GM12865 (cell line): ENCODE measurements around the gene TEKT1.
"Not testable (repeated sequence)": the region's sequence is repeated elsewhere in the genome, so short reads cannot be mapped to it uniquely, and the experiment has no call there.

ENCODE experiments used
- DNase-seq: peaks from one replicate; pipeline ENCODE4 v3.0.0; 2010; ENCODE audit warnings: low read depth
- H3K4me3 ChIP-seq: 2 replicates; pipeline ENCODE4 v1.5.1; 2011; ENCODE audit warnings: mild to moderate bottlenecking, low read depth, low read length, control low read depth
- TF ChIP-seq, protein P1 (sequence below): IDR thresholded peaks from 2 replicates; pipeline ENCODE4 v1.5.1; 2011; ENCODE audit warnings: low read length, control low read depth, low read depth, inconsistent platforms; ENCODE audit not compliant: insufficient read depth; ENCODE audit errors: missing control alignments

Gene TEKT1

DNA sequence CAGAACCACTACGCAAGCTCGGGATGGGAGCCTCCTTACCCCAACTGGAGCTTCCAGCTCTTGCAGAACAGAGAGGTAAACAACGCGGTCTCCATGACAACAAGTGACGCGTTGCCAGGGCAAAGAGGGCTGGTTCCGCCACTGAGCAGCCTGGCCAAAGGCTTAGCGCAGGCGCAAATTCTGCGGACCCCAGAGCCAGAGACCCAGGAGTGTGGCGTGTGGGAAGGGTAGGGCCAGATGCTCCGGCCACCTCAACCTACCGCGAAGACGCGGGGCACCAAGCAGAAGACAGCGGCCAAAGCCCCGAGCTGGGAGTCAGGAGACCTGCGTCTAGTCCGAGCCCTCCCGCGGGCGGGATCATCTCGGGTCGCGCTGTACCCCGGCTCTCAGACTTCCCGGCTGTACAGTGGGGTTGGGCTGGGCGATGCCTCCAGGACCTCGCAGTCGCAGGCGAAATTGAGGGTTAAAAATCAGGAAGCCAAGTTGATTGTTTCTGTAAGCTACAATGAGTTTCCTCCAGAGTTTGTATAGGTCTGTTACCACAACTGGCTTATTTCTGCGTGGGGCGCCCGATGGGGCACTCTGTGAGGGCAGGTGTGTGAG, at the start of gene TEKT1:
TSS of gene TEKT1 (minus strand) at position 69 of the 603 bp plus-strand sequence. CDS start 1,353 bp downstream, outside the sequence.
- peak; percentile 59 for DNase-seq
- no peak within 1 kb of the TSS for H3K4me3 ChIP-seq
- TF ChIP-seq, protein P1, sequence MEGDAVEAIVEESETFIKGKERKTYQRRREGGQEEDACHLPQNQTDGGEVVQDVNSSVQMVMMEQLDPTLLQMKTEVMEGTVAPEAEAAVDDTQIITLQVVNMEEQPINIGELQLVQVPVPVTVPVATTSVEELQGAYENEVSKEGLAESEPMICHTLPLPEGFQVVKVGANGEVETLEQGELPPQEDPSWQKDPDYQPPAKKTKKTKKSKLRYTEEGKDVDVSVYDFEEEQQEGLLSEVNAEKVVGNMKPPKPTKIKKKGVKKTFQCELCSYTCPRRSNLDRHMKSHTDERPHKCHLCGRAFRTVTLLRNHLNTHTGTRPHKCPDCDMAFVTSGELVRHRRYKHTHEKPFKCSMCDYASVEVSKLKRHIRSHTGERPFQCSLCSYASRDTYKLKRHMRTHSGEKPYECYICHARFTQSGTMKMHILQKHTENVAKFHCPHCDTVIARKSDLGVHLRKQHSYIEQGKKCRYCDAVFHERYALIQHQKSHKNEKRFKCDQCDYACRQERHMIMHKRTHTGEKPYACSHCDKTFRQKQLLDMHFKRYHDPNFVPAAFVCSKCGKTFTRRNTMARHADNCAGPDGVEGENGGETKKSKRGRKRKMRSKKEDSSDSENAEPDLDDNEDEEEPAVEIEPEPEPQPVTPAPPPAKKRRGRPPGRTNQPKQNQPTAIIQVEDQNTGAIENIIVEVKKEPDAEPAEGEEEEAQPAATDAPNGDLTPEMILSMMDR: no peak

DNA sequence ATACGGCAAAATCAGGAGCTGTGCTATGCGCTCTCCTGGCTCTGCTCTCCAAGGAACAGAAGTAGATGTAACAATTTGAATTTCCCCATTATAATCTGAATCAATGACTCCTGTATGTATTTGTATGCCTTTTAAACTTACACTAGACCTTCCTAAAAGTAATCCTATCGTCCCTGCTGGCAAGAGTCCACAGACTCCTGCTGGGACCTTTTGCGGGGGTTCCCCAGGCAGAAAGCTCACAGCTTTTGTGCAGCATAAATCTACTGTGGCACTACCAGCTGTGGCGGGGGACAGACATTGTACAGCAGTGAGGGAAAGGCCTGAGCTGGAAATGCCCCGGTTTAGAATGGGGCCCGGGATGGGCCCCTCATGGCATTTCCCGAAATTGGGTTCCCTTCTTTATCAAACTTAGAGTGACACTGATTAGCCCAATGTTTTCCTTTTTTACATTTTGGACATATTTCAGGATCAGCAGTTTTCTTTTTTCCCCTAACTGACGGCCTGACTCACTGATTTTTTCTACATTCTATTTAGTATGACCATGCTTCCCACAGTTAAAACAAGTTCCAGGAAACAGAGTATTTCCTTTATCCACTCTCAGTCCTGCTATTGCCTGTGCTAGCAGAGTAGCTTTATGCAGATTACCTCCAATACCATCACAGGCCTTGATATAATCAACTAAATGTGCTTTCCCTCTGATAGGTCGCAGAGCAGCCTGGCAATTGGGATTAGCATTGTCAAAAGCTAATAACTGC, 47.9 kb upstream of the TEKT1 start:
- not testable (repeated sequence) for H3K4me3 ChIP-seq, DNase-seq

DNA sequence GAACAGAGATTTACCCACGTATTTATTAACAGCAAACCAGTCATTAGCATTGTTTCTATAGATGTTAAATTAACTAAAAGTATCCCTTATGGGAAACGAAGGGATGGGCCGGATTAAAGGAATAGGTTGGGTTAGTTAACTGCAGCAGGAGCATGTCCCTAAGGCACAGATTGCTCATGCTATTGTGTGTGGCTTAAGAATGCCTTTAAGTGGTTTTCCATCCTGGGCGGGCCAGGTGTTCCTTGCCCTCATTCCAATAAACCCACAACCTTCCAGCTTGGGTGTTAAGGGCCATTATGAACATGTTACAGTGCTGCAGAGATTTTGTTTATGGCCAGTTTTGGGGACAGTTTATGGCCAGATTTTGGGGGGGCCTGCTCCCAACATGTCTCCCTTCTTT, 43.7 kb upstream of the TEKT1 start:
- not testable (repeated sequence) for DNase-seq, H3K4me3 ChIP-seq

DNA sequence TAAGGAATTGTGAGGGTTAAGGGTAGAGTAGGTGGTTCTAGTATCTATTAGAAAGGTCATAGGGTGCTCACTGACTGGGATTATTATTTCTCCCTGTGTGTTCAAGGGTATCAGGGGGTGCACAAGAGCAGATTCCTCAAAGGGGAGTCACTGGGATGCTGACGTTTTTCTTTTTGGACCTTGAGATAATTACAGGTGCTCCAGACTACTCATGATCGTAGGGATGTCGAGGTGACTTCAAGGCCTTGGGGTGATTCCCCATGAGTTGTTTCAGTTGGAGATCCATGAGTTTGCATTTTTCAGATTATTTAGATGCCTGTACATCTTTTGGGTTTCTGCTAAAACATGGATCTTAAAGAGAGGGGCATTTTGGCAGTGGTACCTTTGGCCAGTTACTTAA, 41.4 kb upstream of the TEKT1 start:
- TF ChIP-seq, protein P1: no peak
- no peak for DNase-seq
- no peak overlapping the region for H3K4me3 ChIP-seq

DNA sequence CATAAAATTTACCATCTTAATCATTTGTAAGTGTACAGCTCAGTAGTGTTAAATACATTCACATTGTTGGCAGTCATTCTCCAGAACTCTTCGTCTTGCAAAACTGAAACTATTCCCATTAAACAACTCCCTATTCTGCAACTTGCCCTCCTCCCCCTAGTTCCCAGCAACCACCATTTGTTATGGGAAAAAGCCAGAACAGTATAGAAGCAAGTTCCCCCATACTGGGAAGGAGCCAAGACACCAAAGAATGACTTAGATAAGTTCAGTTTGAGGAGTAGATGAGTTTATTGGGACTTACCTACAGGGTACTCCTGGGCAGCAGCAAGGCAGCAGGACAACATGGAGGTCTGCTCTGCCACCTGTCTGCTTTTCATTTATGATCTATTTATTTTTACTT, 39.3 kb upstream of the TEKT1 start:
- TF ChIP-seq, protein P1: no peak
- DNase-seq: no peak
- H3K4me3 ChIP-seq: no peak overlapping the region

DNA sequence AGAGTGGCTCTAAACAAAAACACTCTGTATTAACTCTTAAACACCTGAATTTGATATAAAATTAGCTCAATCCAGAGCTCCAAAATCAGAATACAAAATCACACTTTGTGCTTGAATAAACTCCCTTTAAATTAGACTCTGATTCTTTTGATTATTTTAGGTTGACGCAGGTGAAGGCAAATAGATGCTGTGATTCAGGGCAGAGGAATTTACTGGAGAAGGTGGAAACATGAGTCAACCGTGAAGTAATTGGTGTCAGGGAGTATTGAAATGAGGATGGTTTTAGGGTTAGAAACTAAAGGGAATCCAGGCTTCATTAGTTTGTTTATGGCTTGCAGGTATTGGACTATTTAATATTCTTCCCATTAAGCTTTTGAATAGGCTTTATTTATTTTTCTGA, 37.1 kb upstream of the TEKT1 start:
- no peak for DNase-seq
- no peak overlapping the region for H3K4me3 ChIP-seq
- TF ChIP-seq, protein P1: no peak

DNA sequence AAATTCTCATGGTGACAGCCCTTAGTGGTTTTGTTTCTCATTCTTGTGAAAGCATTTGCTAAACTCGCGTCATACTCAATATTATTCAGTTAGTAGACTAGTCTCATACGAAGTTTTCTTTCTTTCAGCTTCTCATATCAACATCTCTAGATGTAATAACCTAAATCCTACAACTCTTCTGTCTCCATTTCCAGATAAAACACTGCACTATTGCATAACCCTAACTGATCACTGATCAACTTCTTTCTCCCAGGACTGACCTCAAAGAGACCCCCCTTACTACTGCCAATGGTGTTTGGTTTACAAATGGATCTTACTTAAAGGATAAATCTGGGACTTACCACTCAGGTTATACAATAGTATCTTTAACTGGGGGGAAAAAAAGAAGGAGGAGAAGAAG, 36.3 kb upstream of the TEKT1 start:
- no peak overlapping the region for H3K4me3 ChIP-seq
- TF ChIP-seq, protein P1: no peak
- DNase-seq: no peak

DNA sequence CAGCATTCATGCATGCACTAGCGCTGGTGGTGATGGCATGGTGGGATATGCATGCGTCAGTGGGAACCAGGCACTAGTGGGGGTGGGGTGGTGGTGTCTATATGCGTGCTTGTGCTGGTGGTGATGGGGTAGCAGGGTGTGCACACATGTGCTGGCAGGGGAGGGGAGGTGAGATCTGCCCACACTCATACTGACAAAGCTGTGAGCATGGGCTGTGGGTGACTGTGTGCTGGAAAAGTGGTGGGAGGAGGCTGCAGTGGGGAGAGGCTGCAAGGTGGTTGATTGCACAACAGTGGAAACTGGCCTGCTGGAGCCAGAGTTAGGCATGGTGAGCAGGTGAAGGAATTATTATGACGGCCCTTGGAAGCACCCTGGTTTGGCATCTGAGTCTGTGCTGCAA, 31.3 kb upstream of the TEKT1 start:
- DNase-seq: no peak
- TF ChIP-seq, protein P1: no peak
- H3K4me3 ChIP-seq: no peak overlapping the region
